Common myeloid progenitor, CD34-positive (primary cell): ENCODE results near the gene APLNR.

ENCODE experiments used
- CTCF ChIA-PET: fragments of 350-600 bp; sonication (Branson Sonifier 250); formaldehyde crosslinking; loops from one replicate; lab custom pipeline; 2021; ENCODE audit warnings: antibody characterized with exemption; lab: Charles Lee
- POLR2A ChIA-PET: fragments of 350-600 bp; sonication (Branson Sonifier 250); formaldehyde crosslinking; loops from one replicate; lab custom pipeline; 2021; ENCODE audit warnings: antibody characterized with exemption; lab: Charles Lee
- DNase-seq, 3 donors: peaks; one replicate each; pipeline versions ENCODE4 v3.0.0 to v3.0.0-alpha.2; 2013
- H3K27ac ChIP-seq, 2 experiments: 1 replicate in 1 of 2; 2 replicates in 1 of 2; pipeline ENCODE4 v1.7.0; 2013; ENCODE audit warnings: inconsistent platforms in 2 of 2, low read length in 2 of 2, mild to moderate bottlenecking in 2 of 2, low read depth in 1 of 2, moderate library complexity in 1 of 2; ENCODE audit not compliant: severe bottlenecking in 2 of 2, insufficient read depth in 1 of 2, poor library complexity in 1 of 2
- H3K27me3 ChIP-seq, 5 experiments: replicated peaks in 2 of 5; 1 replicate in 3 of 5; 2 replicates in 2 of 5; pipeline versions ENCODE4 v1.6.1 to v1.7.0; 2013; ENCODE audit warnings: low read length in 4 of 5, mild to moderate bottlenecking in 2 of 5, moderate library complexity in 2 of 5, inconsistent platforms in 1 of 5; ENCODE audit not compliant: insufficient read depth in 5 of 5, control insufficient read depth in 4 of 5
- H3K36me3 ChIP-seq, 4 experiments: 1 replicate in 2 of 4; 2 replicates in 2 of 4; pipeline versions ENCODE4 v1.6.1 to v1.7.0; 2013; ENCODE audit warnings: low read length in 3 of 4, control low read depth in 1 of 4, mild to moderate bottlenecking in 1 of 4; ENCODE audit not compliant: control insufficient read depth in 4 of 4, insufficient read depth in 4 of 4
- H3K4me1 ChIP-seq, 4 experiments: 1 replicate in 3 of 4; 2 replicates in 1 of 4; pipeline versions ENCODE4 v1.6.1 to v1.7.1; 2013; ENCODE audit warnings: low read length in 3 of 4, mild to moderate bottlenecking in 3 of 4, control low read depth in 1 of 4, inconsistent platforms in 1 of 4, moderate library complexity in 1 of 4; ENCODE audit not compliant: control insufficient read depth in 4 of 4, insufficient read depth in 4 of 4; ENCODE audit errors: control extremely low read depth in 1 of 4
- H3K4me3 ChIP-seq, 7 experiments: 1 replicate in 4 of 7; 2 replicates in 3 of 7; pipeline versions ENCODE4 v1.5.1 to v1.7.0; 2013; ENCODE audit warnings: mild to moderate bottlenecking in 7 of 7, low read length in 6 of 7, moderate library complexity in 6 of 7, inconsistent platforms in 2 of 7, low read depth in 2 of 7, control low read depth in 1 of 7; ENCODE audit not compliant: insufficient read depth in 4 of 7, control insufficient read depth in 1 of 7; ENCODE audit errors: extremely low read depth in 1 of 7
- H3K9me3 ChIP-seq, 5 experiments: 1 replicate in 4 of 5; 2 replicates in 1 of 5; pipeline versions ENCODE4 v1.6.1 to v1.7.1; 2013; ENCODE audit warnings: low read length in 4 of 5, mild to moderate bottlenecking in 2 of 5, inconsistent platforms in 1 of 5, low read depth in 1 of 5, moderate library complexity in 1 of 5; ENCODE audit not compliant: control insufficient read depth in 4 of 5, insufficient read depth in 2 of 5; ENCODE audit errors: control extremely low read depth in 1 of 5
- WGBS: methylation state at CpG from one replicate; pipeline ENCODE4 v1.1.5; 2013; ENCODE audit not compliant: insufficient coverage; 5-methylcytosine and 5-hydroxymethylcytosine counted together

APLNR gene

GRCh38 chr11:57276971-57277675, 40.1 kb upstream of the APLNR start:
- no peaks in the 10 kb centered on the region for H3K36me3 ChIP-seq
- H3K27me3 ChIP-seq, result peaks cover 2 to 7% (median 3%) of the 10 kb centered on the region in 5 experiments
- H3K27ac ChIP-seq, result no peak overlapping the region
- no peak overlapping the region for H3K4me3 ChIP-seq
- H3K4me1 ChIP-seq, result peaks cover 0 to 4% (median 0%) of the 10 kb centered on the region in 4 experiments
- no peak for DNase-seq
- ChIA-PET POLR2A (no interaction called here), CTCF (interaction anchor here (0.9 to 2.6 kb wide), 7 partner anchors 9 to 435 kb away, joined by 3 to 9 read pairs (median 4); no protein-coding TSS in a partner anchor)
- peaks cover 0 to 12% (median 2%) of the 10 kb centered on the region in 5 experiments for H3K9me3 ChIP-seq
- 88% methylated on average over 2 of the region's 6 CpGs for WGBS

GRCh38 chr11:57276169-57276970, 39.3 kb upstream of the APLNR start:
- H3K27me3 ChIP-seq, result peaks cover 2 to 7% (median 6%) of the 10 kb centered on the region in 5 experiments
- no peak overlapping the region for H3K4me3 ChIP-seq
- H3K27ac ChIP-seq, result no peak overlapping the region
- DNase-seq, result no peak
- WGBS, result 83% methylated on average over 1 of the region's 3 CpGs
- H3K4me1 ChIP-seq, result peaks cover 0 to 4% (median 0%) of the 10 kb centered on the region in 4 experiments
- ChIA-PET POLR2A (no interaction called here), CTCF (interaction anchor here (0.9 to 2.6 kb wide), 6 partner anchors 9 to 434 kb away, joined by 3 to 9 read pairs (median 4); no protein-coding TSS in a partner anchor)
- H3K36me3 ChIP-seq, result no peaks in the 10 kb centered on the region
- peaks cover 0 to 12% (median 2%) of the 10 kb centered on the region in 5 experiments for H3K9me3 ChIP-seq

GRCh38 chr11:57275582-57275981, 38.5 kb upstream of the APLNR start:
- CTCF ChIA-PET, result interaction anchor here (1.0 to 1.1 kb wide), 2 partner anchors 15 to 25 kb away, joined by 3 to 4 read pairs; no protein-coding TSS in a partner anchor
- 100% methylated on average over 1 of the region's 3 CpGs for WGBS

GRCh38 chr11:57274904-57275498, 38.0 kb upstream of the APLNR start:
- peaks cover 0 to 4% (median 0%) of the 10 kb centered on the region in 4 experiments for H3K4me1 ChIP-seq
- no peak for DNase-seq
- H3K36me3 ChIP-seq, result no peaks in the 10 kb centered on the region
- H3K4me3 ChIP-seq, result no peak overlapping the region
- H3K9me3 ChIP-seq, result peaks cover 0 to 11% (median 2%) of the 10 kb centered on the region in 5 experiments
- H3K27ac ChIP-seq, result no peak overlapping the region
- ChIA-PET POLR2A (no interaction called here), CTCF (interaction anchor here (1.0 to 1.1 kb wide), 2 partner anchors 14 to 25 kb away, joined by 3 to 4 read pairs; no protein-coding TSS in a partner anchor)
- peaks cover 2 to 13% (median 6%) of the 10 kb centered on the region in 5 experiments for H3K27me3 ChIP-seq
- WGBS, result no CpG with 5 or more reads among the region's 1 CpG

More at GRCh38 chr11:57275582-57275981, 38.5 kb upstream of the APLNR start:
- DNase-seq, result peak in 2 of 3 donors; percentile 15 to 37
- Histone ChIP-seq H3K4me3 (no peak overlapping the region), H3K36me3 (no peaks in the 10 kb centered on the region), H3K9me3 (peaks cover 0 to 11% (median 2%) of the 10 kb centered on the region in 5 experiments), H3K27ac (no peak overlapping the region), H3K27me3 (peaks cover 2 to 11% (median 6%) of the 10 kb centered on the region in 5 experiments), H3K4me1 (peaks cover 0 to 4% (median 0%) of the 10 kb centered on the region in 4 experiments)
- POLR2A ChIA-PET, result no interaction called here

GRCh38 chr11:57273448-57274058, 36.5 kb upstream of the APLNR start:
- ChIA-PET CTCF (interaction anchor here (0.8 to 1.9 kb wide), 2 partner anchors 25 to 432 kb away, joined by 3 to 4 read pairs; no protein-coding TSS in a partner anchor), POLR2A (no interaction called here)

GRCh38 chr11:57269571-57270021, 32.5 kb upstream of the APLNR start:
- DNase-seq, result no peak
- H3K4me3 ChIP-seq, result no peak overlapping the region
- WGBS, result 11% methylated on average over 2 of the region's 3 CpGs
- peaks cover 0 to 15% (median 0%) of the 10 kb centered on the region in 5 experiments for H3K27me3 ChIP-seq
- peaks cover 0 to 30% (median 8%) of the 10 kb centered on the region in 5 experiments for H3K9me3 ChIP-seq
- ChIA-PET CTCF (interaction anchor here (1.0 to 1.4 kb wide), 2 partner anchors 18 to 20 kb away, joined by 3 read pairs; no protein-coding TSS in a partner anchor), POLR2A (no interaction called here)
- H3K27ac ChIP-seq, result no peak overlapping the region
- no peaks in the 10 kb centered on the region for H3K4me1 ChIP-seq
- H3K36me3 ChIP-seq, result no peaks in the 10 kb centered on the region

More at GRCh38 chr11:57273448-57274058, 36.5 kb upstream of the APLNR start:
- H3K27me3 ChIP-seq, result peaks cover 2 to 17% (median 6%) of the 10 kb centered on the region in 5 experiments
- DNase-seq, result no peak
- H3K4me3 ChIP-seq, result no peak overlapping the region
- no peak overlapping the region for H3K27ac ChIP-seq
- H3K9me3 ChIP-seq, result peaks cover 0 to 11% (median 2%) of the 10 kb centered on the region in 5 experiments
- H3K36me3 ChIP-seq, result no peaks in the 10 kb centered on the region
- 93% methylated on average over 4 of the region's 4 CpGs for WGBS
- peaks cover 0 to 4% (median 0%) of the 10 kb centered on the region in 4 experiments for H3K4me1 ChIP-seq
